HG02588 (cell line): ENCODE measurements around the gene GMFB.

Source experiments
- ATAC-seq: cut with Tn5 transposase; IDR thresholded peaks from one replicate; pipeline ENCODE4 v1.9.1; 2021; ENCODE audit warnings: mild to moderate bottlenecking, moderate library complexity; ENCODE audit not compliant: unreplicated experiment

GMFB gene

DNA sequence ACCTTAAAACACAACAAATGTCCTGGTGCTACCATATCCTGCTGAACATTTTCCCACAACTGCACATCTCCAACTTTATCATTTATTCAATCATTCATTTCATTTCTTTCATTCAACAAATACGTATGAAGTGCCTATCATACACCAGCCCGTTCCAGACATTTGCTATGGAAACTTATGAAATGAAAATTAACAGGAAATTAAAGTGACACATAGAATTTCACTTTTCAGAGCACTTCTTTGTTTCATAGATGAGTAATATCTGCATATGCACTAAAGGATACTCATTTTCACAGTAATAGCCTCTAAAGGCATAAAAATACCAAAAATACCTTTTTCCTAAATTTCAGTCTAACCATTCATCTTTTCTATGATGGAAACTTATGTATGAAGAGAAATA, 60.3 kb downstream of the GMFB start:
- ATAC-seq = no peak

DNA sequence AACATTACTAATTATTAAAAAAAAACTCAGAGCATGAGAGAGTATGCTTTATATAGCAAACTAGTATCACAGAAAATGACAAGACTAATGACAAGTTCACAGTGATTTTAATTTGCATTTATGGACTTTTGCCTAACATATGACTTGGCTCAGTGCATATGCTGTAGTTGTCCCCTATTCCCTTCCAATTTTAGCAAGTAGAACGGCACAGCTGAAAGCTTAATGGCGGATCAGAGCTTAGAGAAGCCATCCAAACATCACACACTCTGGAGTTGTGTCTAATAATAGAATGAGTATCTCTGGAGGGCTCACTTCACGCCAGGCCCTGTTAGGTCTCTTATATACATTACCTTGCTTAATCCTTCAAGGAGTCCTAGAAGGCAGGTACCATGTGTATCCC, 60.9 kb downstream of the GMFB start:
- ATAC-seq = no peak

DNA sequence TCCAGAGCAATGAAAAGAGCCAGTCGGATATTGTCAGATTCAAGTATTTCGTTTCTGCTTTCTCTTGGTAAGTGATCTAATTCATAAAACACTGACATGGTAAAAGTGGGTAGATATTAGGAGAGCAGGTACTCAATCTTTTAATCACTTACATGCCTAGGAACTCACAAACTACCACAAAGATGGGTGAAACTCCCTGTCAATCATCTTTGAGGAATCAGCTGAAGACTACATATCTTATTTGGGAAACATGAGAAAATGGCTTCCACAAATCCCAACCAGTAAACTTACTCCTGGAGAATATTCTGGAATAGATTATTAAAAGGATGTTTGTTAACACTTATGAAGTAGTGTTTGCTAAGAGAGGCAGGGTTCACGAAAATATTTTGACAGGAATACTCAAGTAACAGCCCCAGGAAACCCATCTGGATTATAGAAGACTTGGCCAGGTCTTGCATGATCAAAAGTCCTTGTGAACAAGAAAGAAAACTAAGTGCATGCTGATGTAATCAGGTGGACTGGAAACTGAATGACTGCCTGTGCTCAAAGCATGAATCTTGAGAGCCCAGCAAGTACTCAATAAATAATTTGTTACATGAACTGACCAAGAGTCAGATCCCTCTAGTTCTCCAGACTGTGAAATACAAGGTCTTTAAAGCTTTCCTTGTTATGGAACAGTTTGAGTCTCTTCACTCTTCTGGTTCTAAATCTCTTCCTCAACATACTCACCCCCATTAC, 63.1 kb downstream of the GMFB start:
- ATAC-seq = no peak

DNA sequence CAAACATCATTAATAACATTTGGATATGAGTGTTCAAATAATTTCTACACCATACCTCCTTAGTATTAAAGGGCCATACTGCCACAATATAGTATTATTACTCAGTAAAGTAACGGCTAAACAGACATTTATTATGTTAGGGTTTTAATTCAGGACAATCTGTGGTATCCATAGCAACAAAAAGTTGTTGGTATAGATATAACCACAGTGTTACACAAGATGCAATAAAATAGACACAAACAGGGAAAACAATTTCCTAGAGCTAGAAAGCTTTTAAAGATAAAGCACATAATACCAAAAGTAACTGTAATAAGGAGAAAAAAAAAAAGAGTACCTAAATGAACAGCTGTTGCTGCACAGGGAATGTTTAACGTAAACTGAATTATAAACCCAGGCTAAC, 63.7 kb downstream of the GMFB start:
- no peak for ATAC-seq
